NCI-H128 (cell line): Measurements from ENCODE around the gene ADGRA3.
A peak's percentile ranks its signal among the peaks of the same experiment; 100 is the strongest.

Experiments
- DNase-seq: peaks from one replicate; lab custom pipeline; 2025; ENCODE audit not compliant: unreplicated experiment; lab: John Stamatoyannopoulos, UW

Gene ADGRA3

DNA sequence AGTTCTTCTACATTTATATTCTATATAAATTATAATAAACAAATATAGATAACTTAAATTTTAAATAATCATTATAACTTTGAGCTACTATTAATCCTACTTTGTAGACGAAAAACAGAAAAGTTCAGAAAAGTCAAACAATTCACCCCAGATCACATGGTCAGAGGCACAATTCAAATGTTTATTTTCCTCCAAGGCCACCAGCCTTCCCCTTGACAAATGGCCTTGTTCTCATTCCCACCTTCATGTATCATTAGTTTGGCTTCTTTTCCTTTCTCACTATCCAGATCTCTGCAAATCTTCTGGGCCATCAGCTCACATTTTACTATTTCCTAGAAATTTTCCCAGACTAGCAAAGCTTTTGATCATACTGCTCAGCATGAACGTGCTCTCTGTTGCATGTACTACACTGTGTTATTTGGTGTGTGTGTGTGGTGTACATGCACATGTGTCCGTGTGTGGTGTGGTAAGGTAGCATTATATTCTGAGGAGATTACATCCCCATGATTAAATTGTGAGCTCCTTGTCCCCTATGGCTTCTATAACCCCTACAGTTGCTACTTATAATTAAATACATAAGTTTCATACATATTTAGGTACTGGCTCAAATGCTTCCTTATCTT is 61.5 kb downstream of the ADGRA3 start:
- no peak for DNase-seq

DNA sequence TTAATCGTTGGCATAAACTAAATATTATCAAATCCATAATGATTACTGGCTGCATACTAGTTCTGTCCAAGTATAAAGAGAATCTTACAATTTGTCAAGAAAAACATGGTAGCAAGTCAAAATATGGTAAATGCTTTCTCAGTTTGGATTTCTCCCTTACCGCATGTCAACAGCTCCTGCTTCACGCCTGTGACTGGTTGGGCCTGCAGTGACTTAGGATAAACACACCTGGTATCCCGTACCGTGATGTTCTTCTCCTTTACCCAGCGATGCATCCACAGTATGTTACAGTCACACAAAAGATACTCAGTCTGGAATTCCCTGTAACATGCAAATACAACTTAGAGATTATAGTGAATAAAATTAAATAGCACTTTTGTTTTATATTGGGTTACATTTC is 71.1 kb downstream of the ADGRA3 start:
- DNase-seq = no peak

DNA sequence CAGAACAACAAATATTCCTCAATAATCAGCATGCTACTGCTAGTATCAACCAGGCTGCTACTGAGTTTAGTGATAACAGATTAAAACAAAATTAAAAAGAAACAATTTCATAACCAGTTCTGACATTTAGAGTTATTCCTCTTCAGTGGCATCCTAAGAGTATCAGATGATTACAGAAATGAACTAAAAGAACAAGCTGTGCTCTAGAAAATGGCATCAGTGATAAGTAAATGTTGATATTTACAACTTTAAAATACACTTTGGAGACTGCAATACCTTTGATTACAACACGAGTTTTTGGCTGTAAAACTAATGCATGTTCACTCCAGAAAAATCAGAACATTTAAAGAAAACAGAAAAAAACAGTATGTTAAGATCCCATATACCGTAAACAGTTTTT is 72.9 kb downstream of the ADGRA3 start:
- DNase-seq = no peak

DNA sequence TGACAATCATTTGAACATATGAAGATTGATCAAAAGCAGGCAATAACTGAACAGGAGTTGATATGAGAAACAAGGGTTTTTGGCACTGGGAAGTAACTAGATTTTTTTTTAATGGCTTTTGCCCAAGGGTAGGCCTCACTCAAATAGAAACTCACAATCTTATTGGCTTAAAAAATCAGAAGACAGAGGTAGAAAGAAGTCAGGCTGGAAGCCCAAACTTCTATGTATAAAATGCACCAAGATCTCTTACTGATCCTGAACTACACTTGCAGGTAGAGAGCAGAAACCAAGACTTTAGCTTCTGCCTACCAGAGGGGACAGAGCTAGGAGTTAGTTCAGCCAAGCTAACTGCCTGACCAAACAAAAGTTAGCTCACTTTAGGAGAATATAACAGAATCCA is 74.9 kb downstream of the ADGRA3 start:
- no peak for DNase-seq

DNA sequence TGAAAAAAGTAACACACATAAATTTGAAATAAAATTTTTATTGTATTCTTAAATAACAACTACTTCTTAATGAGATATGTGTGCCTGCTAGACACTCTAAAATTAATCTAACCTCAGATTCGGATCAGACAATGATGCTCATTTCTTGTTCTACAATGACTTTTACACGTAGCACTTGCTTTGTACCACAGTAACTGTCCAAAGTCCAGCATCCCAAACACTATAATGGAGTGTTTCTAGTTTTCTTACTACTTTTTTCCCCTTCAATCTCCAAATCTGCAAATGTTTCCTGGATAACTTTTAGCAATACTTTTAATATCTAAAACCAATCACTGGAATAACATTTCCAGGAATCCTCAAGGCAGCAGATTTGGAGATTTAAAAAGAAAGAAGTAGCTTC is 75.9 kb downstream of the ADGRA3 start:
- DNase-seq = no peak

DNA sequence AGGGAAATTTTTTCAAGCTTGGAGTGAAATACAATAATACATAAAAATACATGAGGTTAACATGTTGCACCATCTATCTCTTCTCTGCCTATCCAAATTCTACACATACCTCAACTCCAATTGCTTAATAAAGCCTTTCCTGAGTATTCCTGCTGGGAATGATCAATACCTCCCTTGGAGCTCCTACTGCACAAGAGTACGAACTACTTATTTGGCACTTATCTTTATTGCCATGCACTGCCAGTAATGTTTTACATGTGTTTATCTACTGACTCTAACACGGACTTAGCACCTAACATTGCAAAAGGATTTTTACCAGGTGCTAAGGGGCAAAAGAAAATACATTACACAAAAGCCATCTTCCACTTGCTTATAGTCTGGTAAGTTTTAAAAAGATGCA is 80.2 kb downstream of the ADGRA3 start:
- no peak for DNase-seq

DNA sequence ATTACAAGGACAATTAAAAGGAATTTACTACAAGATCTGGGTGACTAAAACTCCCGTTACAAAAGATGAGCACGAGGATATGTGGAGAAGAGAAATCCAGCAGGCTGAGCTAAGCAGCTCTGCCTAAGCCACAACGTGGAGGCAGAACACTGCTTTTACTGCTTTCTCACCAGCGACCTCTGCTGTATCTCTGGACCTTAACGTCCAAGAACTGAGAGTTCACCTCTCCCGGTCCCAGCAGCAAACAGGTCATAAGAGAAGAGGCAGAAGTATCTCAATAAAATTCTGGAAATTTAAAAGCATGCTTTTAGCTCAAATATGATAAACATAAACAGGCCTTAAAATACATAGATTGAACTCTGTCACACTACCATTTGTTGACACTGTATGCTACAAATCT is 81.0 kb downstream of the ADGRA3 start:
- no peak for DNase-seq

DNA sequence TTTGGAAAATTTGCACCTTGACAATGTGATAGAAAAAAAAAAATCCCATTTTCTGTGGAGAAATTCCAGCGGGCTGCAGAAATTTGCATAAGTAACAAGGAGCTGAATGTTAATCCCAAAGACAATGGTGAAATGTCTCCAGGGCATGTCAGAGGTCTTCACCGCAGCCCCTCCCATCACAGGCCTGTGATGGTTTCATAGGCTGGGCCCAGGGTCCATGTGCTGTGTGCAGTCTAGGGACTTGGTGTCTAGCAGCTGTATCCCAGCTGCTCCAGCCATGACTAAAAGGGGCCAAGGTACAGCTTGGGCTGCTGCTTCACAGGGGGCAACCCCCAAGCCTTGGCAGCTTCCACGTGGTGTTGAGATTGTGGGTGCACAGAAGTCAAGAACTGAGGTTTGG is 85.2 kb downstream of the ADGRA3 start:
- no peak for DNase-seq

DNA sequence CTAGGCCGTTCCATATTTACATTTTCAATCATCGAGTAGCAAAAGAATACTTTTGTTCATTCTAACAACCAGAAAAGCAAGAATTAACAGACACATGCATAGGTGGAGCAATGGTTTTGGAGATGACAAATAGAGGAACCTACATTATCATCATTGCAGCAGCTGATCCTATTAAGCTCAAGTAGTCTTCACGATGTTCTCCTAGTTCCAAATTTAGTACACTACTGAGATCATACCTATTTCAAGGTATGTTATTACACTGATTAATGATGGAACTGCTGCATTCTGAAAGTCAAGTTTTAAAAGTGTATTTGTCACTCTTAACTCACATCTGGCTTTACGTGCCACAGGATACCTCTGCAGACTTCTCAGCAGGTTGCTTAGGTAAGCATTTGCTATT is 87.4 kb downstream of the ADGRA3 start:
- DNase-seq = no peak

DNA sequence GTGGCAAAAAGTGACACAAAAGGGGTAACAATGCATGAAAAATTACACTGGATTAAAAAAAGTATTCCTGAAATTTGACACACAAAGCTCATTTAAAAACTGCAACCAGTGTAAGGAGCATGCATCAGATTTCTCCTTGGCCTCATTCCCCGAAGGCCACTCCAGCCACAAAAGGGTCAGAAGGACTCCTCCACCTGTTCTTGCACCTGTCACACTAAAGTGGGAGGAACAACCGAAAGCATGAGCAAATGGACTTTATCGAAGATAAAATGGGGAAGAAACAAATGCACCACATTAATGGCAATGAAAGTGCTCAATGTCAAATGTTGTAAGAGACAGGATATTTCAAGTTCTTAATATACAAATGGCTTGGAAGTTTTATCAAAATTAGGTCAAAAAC is 88.2 kb downstream of the ADGRA3 start:
- DNase-seq = peak; percentile 1

DNA sequence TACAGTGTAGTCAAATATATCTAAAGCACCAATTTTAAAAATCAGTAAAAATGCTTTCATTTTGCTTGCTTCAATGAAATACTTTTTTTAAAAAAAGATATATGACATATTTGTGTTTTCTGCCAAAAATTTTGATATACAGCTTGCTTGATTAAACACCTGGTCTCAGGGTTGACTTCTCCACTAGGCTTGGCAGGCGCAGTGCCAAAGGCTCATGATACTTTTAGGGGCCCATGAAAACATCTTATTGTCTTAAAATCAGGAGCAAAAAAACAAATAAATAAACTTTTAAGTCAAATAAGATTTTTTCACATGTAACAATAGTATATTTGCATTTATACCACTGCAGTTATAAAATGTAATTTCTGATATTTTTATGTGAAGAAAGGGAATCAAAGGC is 95.6 kb downstream of the ADGRA3 start:
- no peak for DNase-seq

DNA sequence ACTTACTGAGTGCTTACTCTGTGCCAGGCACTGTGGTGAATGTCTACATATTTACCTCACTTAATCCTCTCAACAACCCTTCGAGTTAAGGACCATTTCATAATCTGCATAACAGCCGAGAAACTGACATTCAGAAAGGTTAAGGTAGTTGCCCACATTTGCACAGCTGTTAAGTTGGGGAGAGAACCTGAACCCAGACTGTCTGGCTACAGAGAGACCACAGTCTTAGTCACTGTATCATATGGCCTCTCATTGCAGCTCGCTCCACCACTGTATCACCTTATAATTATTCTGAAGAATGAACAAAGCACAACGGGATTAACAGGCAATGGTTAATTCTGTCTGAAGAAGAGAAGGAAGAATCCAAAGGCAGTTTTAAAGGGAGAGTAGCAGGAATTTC is 98.5 kb downstream of the ADGRA3 start:
- no peak for DNase-seq

DNA sequence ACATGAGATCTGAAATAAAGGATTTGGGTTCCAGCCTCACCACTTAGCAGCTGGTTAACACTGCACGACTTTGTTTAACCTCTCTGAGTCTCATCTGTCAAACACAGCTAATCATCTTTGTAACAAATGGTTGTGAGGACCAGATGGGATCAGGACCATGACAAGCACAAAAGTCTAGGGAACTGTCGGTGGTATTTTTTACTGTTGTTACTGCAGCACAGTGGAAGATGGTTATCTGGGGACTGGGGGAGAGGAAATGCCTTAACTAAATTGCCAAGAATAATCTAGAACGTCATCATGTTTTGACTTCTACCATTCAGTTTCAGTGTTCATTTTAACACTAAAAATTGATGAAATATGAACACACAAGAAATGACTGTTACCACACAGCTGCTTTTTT is 99.5 kb downstream of the ADGRA3 start:
- DNase-seq = no peak

DNA sequence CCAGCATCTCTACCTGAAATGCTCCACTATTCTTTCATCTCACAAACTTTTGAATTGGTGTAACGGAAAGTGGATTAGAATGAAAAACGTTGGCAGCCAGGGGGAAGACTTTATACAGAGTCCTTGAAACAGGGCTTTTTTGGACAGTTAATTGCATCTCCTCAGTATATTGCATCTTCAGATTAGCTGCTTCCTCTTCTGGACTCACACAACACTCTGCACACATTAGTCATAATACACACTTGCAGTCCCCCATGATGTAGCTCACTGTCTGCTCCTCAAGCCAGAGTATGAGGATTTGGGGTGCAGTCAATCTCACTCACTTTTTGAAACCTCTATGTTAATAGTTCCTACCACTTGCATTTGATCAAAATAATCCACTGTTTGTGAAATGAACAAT is 101.0 kb downstream of the ADGRA3 start:
- no peak for DNase-seq

DNA sequence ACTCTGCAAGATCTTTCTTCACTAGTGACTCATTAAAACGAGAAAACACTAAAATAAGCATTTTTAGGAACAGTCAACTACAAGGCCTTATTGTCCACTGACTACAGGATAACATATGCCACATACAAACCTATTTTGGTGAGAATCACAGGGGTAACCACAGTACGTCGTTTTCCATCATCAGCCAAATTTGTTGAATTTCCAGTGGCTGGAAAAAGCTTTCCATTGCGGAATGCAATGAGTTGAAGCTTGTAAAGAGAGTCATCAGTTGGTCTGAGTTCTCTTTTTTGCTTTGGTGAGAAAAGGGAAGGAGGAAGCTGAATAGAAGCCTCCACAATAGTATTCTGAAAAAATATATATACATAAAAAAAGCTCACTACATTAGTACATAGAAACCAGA is 102.4 kb downstream of the ADGRA3 start:
- DNase-seq = no peak

DNA sequence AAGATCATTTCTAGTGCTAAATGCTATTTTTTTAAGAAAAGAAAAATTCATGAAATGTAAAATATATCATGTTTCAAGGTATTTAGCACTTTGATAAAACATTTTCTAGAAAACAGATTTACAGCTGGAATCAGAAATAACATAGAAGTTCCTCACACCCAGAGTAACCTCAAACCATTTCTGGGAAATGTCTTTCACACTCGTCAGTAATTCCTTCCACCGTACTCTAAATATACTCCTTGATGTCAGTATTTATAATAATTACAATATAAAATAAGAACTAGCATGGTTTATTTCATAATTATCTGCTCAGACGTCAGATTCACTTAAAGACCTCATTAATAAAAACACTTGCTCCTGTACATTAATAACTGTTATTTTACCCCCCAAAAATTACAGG is 103.9 kb downstream of the ADGRA3 start:
- DNase-seq = no peak

DNA sequence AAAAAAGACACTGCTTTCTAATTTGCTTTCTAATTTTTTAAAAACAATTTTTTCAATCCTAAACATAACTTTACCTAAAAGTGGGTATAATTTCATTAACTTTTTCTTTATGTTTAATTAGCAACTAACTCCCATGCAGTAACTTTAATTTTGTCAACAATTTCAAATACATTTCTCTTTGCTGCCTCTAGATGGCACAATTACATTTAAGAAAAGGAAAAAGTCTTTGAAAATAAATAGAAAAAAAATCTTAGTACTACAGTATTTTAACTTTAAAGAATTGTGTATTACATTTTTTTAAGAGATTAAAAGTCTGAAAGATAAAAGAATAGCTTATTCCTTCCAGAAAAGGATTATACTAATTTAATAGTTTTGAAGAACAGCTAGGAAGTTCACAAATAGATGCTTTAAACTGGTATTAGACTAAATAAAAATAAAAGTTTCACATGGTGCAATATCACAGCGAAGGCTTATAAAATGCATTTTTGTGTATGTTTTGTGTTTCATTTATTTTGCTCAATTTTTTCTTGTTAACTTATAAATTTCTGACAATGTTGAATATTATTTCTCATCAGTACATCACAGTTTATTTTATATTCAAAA is 105.1 kb downstream of the ADGRA3 start:
- DNase-seq = no peak

DNA sequence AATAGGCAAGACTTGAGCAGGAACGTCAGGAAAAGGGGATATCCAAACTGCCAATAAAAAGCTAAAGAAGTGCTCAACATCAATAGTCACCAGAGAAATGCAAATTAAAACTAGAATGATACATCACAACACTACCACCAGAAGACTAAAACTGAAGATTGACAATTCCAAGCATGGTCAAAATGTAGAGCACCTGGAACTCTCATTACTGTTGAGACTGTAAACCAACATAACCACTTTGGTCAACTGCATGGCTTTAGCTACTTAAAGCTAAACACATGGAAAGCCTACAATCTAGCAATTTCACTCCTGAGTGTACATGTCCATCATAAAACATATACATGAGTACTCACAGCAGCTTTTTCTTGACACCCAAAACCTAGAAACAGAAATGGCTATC is 107.4 kb downstream of the ADGRA3 start:
- no peak for DNase-seq

DNA sequence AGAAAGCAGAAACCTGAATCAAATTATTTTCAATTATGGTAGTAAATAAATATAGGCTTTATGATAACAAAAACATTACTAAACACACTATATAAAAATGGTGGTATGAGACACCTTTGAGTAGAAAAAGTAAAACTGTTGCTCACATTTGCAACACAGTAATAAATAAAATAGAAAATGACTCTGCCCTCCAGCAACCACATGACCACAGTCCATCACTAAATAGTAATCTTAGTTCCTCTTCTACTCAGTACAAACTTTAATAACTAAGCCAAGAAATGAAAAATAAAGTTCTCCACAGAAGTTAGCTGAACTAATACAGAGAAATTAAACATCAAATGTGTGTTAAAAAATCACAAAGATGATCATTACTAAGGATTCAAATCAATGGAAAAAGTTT is 108.5 kb downstream of the ADGRA3 start:
- no peak for DNase-seq

DNA sequence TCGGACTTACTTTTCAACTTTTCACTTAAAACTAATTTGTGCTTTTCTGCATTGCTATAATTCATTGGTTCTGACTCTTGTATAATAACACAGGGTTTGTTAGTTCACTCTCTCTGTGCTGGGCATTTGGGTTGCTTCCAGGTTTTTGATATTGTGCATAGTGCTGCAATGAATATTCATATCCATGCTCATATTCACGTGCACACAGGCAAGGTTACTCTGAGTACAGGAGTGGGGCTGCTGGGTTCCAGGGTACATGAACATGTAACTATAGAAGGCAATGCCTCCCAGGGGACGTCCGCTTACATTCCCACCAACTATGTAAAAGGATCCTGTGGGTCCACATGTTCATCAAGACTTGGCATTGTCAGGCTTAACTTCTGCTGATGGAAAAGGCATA is 117.2 kb downstream of the ADGRA3 start:
- no peak for DNase-seq

DNA sequence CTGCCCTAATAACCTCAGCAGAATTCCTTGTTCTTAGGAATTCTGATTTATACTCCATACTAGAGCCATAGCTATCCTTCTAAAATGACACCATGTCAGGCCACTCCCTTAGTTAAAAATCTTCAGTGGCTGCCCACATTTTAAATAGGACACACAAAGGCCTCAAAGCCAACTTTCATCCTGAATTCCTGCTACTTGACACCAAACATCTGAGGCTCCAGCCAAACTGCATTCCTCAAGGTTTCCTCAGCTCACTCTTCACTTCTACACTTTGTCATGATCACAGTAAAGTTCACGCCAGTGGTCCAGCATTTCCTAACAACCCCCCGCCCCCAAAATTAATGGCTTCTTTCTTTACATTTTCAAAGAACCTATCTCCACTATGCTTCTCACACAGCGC is 124.3 kb downstream of the ADGRA3 start:
- DNase-seq = no peak

DNA sequence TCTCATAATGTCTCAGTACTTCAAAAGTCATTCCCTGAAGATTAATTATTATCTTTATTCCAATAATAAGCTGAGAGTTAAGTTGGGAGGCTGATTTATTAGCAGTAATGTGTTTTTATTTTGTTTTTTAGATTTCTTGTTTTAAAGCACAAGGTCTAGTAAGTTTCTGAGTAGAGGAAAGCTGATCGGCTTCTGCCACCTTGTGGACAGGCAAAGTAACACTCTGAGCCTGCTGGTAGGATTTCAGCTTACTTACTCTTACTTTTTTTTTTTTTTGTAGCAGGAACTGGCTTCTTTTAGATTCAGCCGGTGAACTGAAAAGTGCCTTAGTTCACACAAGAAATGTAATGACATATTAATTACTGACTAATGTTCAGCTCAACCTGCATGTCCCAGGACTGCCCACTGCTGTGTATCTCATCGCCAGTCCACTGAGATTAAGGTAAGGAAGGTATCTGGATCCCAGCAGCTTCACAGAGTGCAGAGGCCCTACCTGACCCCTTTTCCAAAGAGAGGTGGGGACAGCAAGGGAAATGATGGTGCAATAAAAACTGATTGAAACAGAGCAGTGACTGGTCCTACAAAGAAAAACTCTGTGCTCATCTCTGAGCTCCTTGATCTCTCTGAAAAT is 126.5 kb downstream of the ADGRA3 start:
- peak; percentile 2 for DNase-seq

DNA sequence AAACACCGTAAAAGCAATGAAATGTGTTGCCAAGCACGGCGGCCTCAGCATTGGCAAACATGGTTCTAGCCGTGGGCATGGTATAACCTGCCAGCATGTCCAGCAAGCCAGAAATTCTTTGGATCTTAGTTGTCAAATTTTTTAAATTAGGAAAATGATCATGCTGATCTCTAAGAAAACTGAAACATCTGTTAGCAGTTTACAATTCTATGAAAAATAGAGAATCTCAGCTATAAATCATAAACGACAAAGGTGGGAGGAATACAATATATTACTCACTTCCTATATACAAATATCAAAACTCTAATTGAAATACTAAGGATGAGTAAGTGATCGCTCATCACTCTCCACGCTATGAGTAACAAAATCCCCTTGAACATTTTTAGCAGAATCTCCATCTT is 130.3 kb downstream of the ADGRA3 start:
- DNase-seq = no peak
